ENCODE results near the gene SPDYE1.
"Not testable (repeated sequence)": the region's sequence is repeated elsewhere in the genome, so short reads cannot be mapped to it uniquely, and the experiment has no call there.

GRCh38 chr7:43990011-43990585, 7.6 kb upstream of the SPDYE1 start:
- not testable (repeated sequence) for TF ChIP-seq POLR2A (IDR thresholded peaks at IDR 0.05)
- TF ChIP-seq, protein P1, sequence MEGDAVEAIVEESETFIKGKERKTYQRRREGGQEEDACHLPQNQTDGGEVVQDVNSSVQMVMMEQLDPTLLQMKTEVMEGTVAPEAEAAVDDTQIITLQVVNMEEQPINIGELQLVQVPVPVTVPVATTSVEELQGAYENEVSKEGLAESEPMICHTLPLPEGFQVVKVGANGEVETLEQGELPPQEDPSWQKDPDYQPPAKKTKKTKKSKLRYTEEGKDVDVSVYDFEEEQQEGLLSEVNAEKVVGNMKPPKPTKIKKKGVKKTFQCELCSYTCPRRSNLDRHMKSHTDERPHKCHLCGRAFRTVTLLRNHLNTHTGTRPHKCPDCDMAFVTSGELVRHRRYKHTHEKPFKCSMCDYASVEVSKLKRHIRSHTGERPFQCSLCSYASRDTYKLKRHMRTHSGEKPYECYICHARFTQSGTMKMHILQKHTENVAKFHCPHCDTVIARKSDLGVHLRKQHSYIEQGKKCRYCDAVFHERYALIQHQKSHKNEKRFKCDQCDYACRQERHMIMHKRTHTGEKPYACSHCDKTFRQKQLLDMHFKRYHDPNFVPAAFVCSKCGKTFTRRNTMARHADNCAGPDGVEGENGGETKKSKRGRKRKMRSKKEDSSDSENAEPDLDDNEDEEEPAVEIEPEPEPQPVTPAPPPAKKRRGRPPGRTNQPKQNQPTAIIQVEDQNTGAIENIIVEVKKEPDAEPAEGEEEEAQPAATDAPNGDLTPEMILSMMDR (IDR thresholded peaks at IDR 0.05), result not testable (repeated sequence)

Measured in vagina (tissue), 2 donors.